NK-92 (cell line): ENCODE data around the gene CTBP2.

Source experiments
- DNase-seq: peaks from one replicate; lab custom pipeline; 2025; ENCODE audit not compliant: unreplicated experiment; lab: John Stamatoyannopoulos, UW

CTBP2 gene

GRCh38 chr10:125049216-125049881, 111.0 kb downstream of the CTBP2 start:
- DNase-seq = no peak

- DNase-seq = no peak
Measured at GRCh38 chr10:125048094-125048864, 112.1 kb downstream of the CTBP2 start.

- DNase-seq = no peak
Measured at GRCh38 chr10:125043841-125044658, 116.3 kb downstream of the CTBP2 start.

GRCh38 chr10:125041856-125042506, 118.4 kb downstream of the CTBP2 start:
- DNase-seq = no peak

GRCh38 chr10:125039354-125039769, 121.0 kb downstream of the CTBP2 start:
- DNase-seq = no peak

GRCh38 chr10:125038637-125039036, 121.7 kb downstream of the CTBP2 start:
- no peak for DNase-seq

- DNase-seq = no peak
Measured at GRCh38 chr10:125037145-125037877, 123.1 kb downstream of the CTBP2 start.

GRCh38 chr10:125035588-125036295, 124.6 kb downstream of the CTBP2 start:
- no peak for DNase-seq

GRCh38 chr10:125035136-125035535, 125.2 kb downstream of the CTBP2 start:
- no peak for DNase-seq

- DNase-seq = no peak
Measured at GRCh38 chr10:125034675-125035074, 125.7 kb downstream of the CTBP2 start.

GRCh38 chr10:125033146-125033924, 127.0 kb downstream of the CTBP2 start:
- DNase-seq = no peak

- DNase-seq = no peak
Measured at GRCh38 chr10:125032474-125033020, 127.8 kb downstream of the CTBP2 start.

GRCh38 chr10:125030567-125031197, 129.7 kb downstream of the CTBP2 start:
- DNase-seq = no peak

GRCh38 chr10:125029584-125030242, 130.7 kb downstream of the CTBP2 start:
- DNase-seq = no peak

- DNase-seq = no peak
Measured at GRCh38 chr10:125027871-125028869, 132.2 kb downstream of the CTBP2 start.

- no peak for DNase-seq
Measured at GRCh38 chr10:125026974-125027735, 133.2 kb downstream of the CTBP2 start.
